Fibroblast of pulmonary artery (primary cell): ENCODE data around the gene ANK2.

Experiments used
- DNase-seq: peaks from one replicate; pipeline ENCODE4 v3.0.0-alpha.2; 2010; ENCODE audit warnings: low read depth
- H3K4me3 ChIP-seq: replicated peaks from 2 replicates; pipeline ENCODE4 v1.5.1; 2011; ENCODE audit warnings: low read depth, mild to moderate bottlenecking, control low read depth, low read length, moderate library complexity
- CTCF ChIP-seq: IDR thresholded peaks from 2 replicates; pipeline ENCODE4 v1.5.1; 2011; ENCODE audit warnings: mild to moderate bottlenecking, control low read depth, low read length, inconsistent platforms; ENCODE audit errors: missing control alignments

ANK2 gene

GRCh38 chr4:113114884-113115283 lies 65.4 kb downstream of the ANK2 start:
- TF ChIP-seq CTCF: no peak
- no peak for DNase-seq
- H3K4me3 ChIP-seq: no peak overlapping the region

GRCh38 chr4:113116414-113117357 lies 67.2 kb downstream of the ANK2 start:
- no peak overlapping the region for H3K4me3 ChIP-seq
- no peak for DNase-seq
- no peak for TF ChIP-seq CTCF

GRCh38 chr4:113117358-113117702 lies 67.9 kb downstream of the ANK2 start:
- no peak for TF ChIP-seq CTCF
- H3K4me3 ChIP-seq: no peak overlapping the region
- DNase-seq: no peak

GRCh38 chr4:113122066-113122465 lies 72.6 kb downstream of the ANK2 start:
- TF ChIP-seq CTCF: no peak
- DNase-seq: no peak
- no peak overlapping the region for H3K4me3 ChIP-seq

GRCh38 chr4:113125418-113125817 lies 76.0 kb downstream of the ANK2 start:
- no peak for TF ChIP-seq CTCF
- DNase-seq: no peak
- H3K4me3 ChIP-seq: no peak overlapping the region

GRCh38 chr4:113131136-113131535 lies 81.7 kb downstream of the ANK2 start:
- TF ChIP-seq CTCF: no peak
- H3K4me3 ChIP-seq: no peak overlapping the region
- DNase-seq: no peak

GRCh38 chr4:113131621-113132020 lies 82.2 kb downstream of the ANK2 start:
- no peak for TF ChIP-seq CTCF
- H3K4me3 ChIP-seq: no peak overlapping the region
- DNase-seq: no peak
